ENCODE data around the gene CDA.

CDA gene

GRCh38 chr1:20654104-20654690 lies 65.3 kb downstream of the CDA start:
- in situ Hi-C loops (cut with HindIII; ENCODE audit: low sequenced_read_pairs), result no loop called here
- no peak for TF ChIP-seq CTCF (IDR thresholded peaks at IDR 0.05; ENCODE audit: low read depth, low read length)
- H3K4me3 ChIP-seq (ENCODE audit: low read depth, low read length), result no peak overlapping the region
- DNase-seq (ENCODE audit: low read depth, low spot score), result peak; percentile 4

GRCh38 chr1:20657024-20657423 lies 68.1 kb downstream of the CDA start:
- H3K4me3 ChIP-seq (ENCODE audit: low read depth, low read length), result no peak overlapping the region
- no peak for TF ChIP-seq CTCF (IDR thresholded peaks at IDR 0.05; ENCODE audit: low read depth, low read length)
- DNase-seq (ENCODE audit: low read depth, low spot score), result no peak
- in situ Hi-C loops (cut with HindIII; ENCODE audit: low sequenced_read_pairs), result no loop called here

GRCh38 chr1:20658166-20658915 lies 69.4 kb downstream of the CDA start:
- TF ChIP-seq CTCF (IDR thresholded peaks at IDR 0.05; ENCODE audit: low read depth, low read length), result no peak
- H3K4me3 ChIP-seq (ENCODE audit: low read depth, low read length), result no peak overlapping the region
- no peak for DNase-seq (ENCODE audit: low read depth, low spot score)
- in situ Hi-C loops (cut with HindIII; ENCODE audit: low sequenced_read_pairs), result no loop called here

- TF ChIP-seq CTCF (IDR thresholded peaks at IDR 0.05; ENCODE audit: low read depth, low read length), result no peak
- peak overlapping the region; percentile 97 for H3K4me3 ChIP-seq (ENCODE audit: low read depth, low read length)
- in situ Hi-C loops (cut with HindIII; ENCODE audit: low sequenced_read_pairs), result no loop called here
- DNase-seq (ENCODE audit: low read depth, low spot score), result no peak
Measured at GRCh38 chr1:20660363-20660762, 71.5 kb downstream of the CDA start.

GRCh38 chr1:20660847-20661206 lies 71.9 kb downstream of the CDA start:
- DNase-seq (ENCODE audit: low read depth, low spot score), result no peak
- in situ Hi-C loops (cut with HindIII; ENCODE audit: low sequenced_read_pairs), result no loop called here
- no peak for TF ChIP-seq CTCF (IDR thresholded peaks at IDR 0.05; ENCODE audit: low read depth, low read length)
- H3K4me3 ChIP-seq (ENCODE audit: low read depth, low read length), result peak overlapping the region; percentile 97

GRCh38 chr1:20661207-20662109 lies 72.6 kb downstream of the CDA start, which contains the start of gene DDOST:
DDOST (minus strand) TSS chr1:20661369; CDS start chr1:20661350, 19 bp downstream.
- peak; percentile 99 for DNase-seq (ENCODE audit: low read depth, low spot score)
- peak; percentile 51 for TF ChIP-seq CTCF (IDR thresholded peaks at IDR 0.05; ENCODE audit: low read depth, low read length)
- in situ Hi-C loops (cut with HindIII; ENCODE audit: low sequenced_read_pairs), result no loop called here
- H3K4me3 ChIP-seq (ENCODE audit: low read depth, low read length), result peak within 1 kb of the TSS; percentile 97
